Mucosa of rectum (tissue), 2 donors: Measurements from ENCODE around the gene CHD9NB.
A peak's percentile ranks its signal among the peaks of the same experiment; 100 is the strongest.

Experiments used
- H3K27ac ChIP-seq, 2 donors: one replicate each; pipeline ENCODE4 v1.7.0; 2013; ENCODE audit warnings: inconsistent platforms in 2 of 2, low read depth in 2 of 2, low read length in 2 of 2
- H3K27me3 ChIP-seq, 2 donors: one replicate each; pipeline ENCODE4 v1.7.0; 2013; ENCODE audit warnings: low read length in 2 of 2; ENCODE audit not compliant: control insufficient read depth in 2 of 2, insufficient read depth in 2 of 2
- H3K36me3 ChIP-seq, 2 donors: one replicate each; pipeline ENCODE4 v1.7.0; 2013; ENCODE audit warnings: low read length in 2 of 2; ENCODE audit not compliant: control insufficient read depth in 2 of 2, insufficient read depth in 2 of 2
- H3K4me1 ChIP-seq, 2 donors: one replicate each; pipeline ENCODE4 v1.7.0; 2013; ENCODE audit warnings: low read length in 2 of 2, mild to moderate bottlenecking in 1 of 2; ENCODE audit not compliant: control insufficient read depth in 2 of 2, insufficient read depth in 2 of 2
- H3K4me3 ChIP-seq, 2 donors: one replicate each; pipeline ENCODE4 v1.7.0; 2013; ENCODE audit warnings: low read length in 2 of 2
- H3K9ac ChIP-seq, 2 donors: one replicate each; pipeline ENCODE4 v1.7.0; 2013; ENCODE audit warnings: low read length in 2 of 2, low read depth in 1 of 2, mild to moderate bottlenecking in 1 of 2
- H3K9me3 ChIP-seq, 2 donors: one replicate each; pipeline ENCODE4 v1.7.0; 2013; ENCODE audit warnings: low read length in 2 of 2; ENCODE audit not compliant: control insufficient read depth in 2 of 2
- donor health status: healthy.
- donor health status: Normal muscosa, but diverticular disease.

The CHD9NB gene

DNA sequence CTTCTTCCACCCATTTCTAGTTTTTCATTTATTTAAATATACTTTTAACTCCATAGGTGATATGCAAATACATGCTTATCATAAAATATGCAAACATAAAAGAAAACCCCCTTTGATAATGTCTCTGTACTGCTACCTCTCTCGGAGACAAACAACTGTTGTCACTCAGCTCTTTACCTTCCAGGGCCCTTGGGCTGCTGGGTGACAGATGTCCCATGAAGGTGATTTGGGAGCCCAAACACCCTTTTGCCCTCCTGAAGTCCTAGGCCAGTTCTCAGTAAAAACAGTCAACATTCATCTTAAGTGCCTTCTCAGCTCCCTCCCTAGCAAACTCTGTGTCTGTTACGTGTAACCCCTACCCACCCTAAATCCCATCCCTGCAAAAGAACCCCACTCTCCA is 39.6 kb upstream of the CHD9NB start:
- Histone ChIP-seq H3K4me1 (peaks cover 41 to 43% of the 10 kb centered on the region in 2 donors), H3K4me3 (no peak overlapping the region), H3K9me3 (no peaks in the 10 kb centered on the region), H3K27me3 (no peaks in the 10 kb centered on the region), H3K36me3 (no peaks in the 10 kb centered on the region), H3K27ac (peak overlapping the region in 1 of 2 donors; percentile 86), H3K9ac (no peak overlapping the region)

DNA sequence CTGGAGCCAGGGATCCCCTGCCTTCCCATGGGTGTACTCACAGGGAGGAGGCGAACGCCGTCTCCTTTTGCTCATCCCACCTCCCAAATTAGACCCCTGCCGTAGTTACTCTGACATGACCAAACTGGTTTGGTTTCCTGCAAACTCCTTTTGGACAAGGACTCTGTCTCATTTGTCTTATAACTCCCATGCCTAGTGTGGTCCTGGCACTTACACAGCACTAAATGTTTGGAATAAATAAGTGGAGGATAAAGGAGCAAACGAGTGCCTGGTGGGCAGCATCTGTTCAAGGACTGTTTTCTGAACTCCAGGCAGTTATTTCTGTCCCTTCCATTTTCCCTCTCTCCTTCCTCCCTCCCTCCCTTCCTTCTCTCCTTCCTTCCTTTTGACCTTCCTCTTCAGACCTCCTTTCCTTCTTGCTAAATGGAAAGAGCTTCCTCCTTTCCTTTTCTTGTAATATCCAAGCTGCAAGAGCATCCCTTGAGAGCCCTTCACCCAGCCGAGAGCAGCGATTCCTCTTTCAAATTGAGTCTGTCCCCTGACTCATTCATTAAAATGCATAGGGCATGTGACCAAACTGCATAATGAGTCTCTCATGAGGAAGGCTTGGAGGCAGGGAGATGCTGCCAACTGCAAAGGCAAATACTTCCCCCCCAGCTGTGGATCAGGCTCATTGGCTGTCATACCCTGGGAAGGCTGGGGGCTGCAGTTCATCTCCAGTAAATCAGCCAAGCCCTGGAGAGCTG is 38.9 kb upstream of the CHD9NB start:
- H3K27ac ChIP-seq: peak overlapping the region; percentile 77 to 86
- no peaks in the 10 kb centered on the region for H3K9me3 ChIP-seq
- H3K4me1 ChIP-seq: peaks cover 41 to 43% of the 10 kb centered on the region in 2 donors
- no peaks in the 10 kb centered on the region for H3K27me3 ChIP-seq
- peak overlapping the region in 1 of 2 donors; percentile 3 for H3K4me3 ChIP-seq
- H3K36me3 ChIP-seq: no peaks in the 10 kb centered on the region
- H3K9ac ChIP-seq: peak overlapping the region; percentile 26 to 31

DNA sequence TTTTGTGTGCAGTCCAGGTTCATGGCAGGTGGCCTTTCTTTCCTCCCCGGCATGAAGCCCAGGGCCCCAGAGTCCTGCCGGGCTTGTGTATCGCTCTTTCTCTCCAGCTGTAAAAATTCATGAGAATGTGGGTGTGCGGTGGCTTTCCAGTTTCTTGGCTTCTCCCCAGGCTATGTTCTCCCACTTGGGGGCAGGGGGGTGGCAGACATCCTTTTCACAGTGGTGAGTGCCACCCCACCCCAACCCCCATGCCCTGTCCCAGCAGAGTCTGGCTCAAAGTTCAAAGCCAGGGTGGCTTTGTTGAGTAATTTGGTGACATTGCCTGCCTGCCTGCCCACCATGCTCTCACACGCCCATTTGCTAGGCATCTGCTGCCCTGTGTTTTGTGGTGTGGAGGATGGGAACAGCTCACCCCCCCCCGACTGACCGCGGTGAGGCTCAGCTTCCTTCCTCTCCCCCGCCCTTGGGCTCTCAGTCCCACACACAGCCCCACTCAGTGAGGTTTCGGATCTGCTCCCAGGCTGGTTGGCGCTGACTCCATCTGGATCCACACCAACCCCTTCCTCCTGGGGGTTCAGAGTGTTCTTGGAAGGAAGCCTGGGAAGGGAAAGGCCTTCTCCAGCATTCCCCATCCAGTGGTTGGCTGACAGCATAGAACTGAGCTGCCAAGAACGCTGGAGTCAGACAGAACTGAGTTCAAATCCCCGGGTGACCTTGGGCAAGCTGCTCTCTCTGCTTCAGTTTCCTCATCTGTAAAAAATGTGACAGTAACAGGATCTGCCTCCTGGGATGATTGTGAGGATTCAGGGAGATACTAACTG is 38.1 kb upstream of the CHD9NB start:
- Histone ChIP-seq H3K9me3 (no peaks in the 10 kb centered on the region), H3K4me1 (peaks cover 43 to 45% of the 10 kb centered on the region in 2 donors), H3K36me3 (no peaks in the 10 kb centered on the region), H3K9ac (peak overlapping the region in 1 of 2 donors; percentile 31), H3K27me3 (no peaks in the 10 kb centered on the region), H3K4me3 (peak overlapping the region; percentile 3), H3K27ac (peak overlapping the region; percentile 77 to 86)

DNA sequence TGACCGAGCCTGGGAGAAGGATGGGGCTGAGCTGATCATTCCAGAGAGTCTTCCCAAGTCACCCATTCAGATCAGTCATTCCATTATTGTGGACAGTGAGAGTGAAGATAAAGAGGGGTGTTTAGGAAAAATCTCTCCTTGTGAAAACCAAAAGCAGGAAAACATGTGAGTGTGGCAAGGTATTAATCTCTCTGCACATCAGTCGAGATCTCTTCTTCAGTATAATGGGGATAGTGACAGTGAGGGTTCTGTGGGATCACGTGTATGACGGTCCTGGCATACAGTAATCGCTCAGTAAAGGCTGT is 37.5 kb upstream of the CHD9NB start:
- Histone ChIP-seq H3K4me1 (peaks cover 47 to 51% of the 10 kb centered on the region in 2 donors), H3K27me3 (no peaks in the 10 kb centered on the region), H3K36me3 (no peaks in the 10 kb centered on the region), H3K9ac (no peak overlapping the region), H3K4me3 (peak overlapping the region in 1 of 2 donors; percentile 3), H3K27ac (peak overlapping the region; percentile 63 to 86), H3K9me3 (no peaks in the 10 kb centered on the region)

DNA sequence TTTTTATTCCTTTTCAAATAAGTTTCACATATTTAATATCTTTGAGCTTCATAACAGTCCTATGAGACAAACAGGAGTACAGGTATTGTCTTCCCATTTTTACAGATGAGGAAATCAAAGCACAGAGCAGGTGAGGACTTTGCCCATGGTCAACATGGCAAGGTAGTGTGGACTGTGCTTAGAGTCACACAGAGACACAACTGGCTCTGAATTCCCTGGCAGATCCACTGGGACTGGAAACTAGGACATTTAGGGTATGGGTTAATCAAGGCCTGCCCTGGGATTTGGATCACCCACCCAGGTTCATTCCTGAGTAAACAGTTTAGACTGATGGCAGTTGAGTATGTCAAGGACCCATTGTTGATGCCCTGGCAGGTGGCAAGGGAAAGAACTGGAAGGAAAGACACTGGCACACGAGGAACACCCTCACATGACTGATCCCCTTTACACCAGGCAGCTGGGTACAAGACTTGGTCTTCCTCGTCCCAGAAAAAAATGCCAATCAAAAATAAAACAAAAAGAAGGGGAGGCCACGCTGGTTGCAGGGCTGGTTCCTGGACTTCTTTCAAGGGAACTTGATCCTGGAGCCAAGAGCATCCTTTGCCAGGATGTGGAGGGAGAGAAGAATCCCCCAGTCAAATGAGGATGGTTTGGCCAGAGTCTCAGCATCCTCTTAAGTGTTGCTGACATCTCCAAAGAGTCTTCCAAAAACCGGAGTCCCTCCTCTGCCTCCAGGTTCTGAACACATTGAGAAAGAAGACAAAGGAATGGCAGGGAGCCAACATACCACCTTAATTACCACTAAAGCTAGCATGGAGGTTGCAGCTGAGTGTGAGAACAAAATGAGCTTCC is 37.0 kb upstream of the CHD9NB start:
- H3K27me3 ChIP-seq: no peaks in the 10 kb centered on the region
- H3K36me3 ChIP-seq: no peaks in the 10 kb centered on the region
- H3K4me3 ChIP-seq: peak overlapping the region in 1 of 2 donors; percentile 3
- peaks cover 47 to 50% of the 10 kb centered on the region in 2 donors for H3K4me1 ChIP-seq
- no peaks in the 10 kb centered on the region for H3K9me3 ChIP-seq
- H3K9ac ChIP-seq: no peak overlapping the region
- H3K27ac ChIP-seq: peak overlapping the region; percentile 63 to 86

DNA sequence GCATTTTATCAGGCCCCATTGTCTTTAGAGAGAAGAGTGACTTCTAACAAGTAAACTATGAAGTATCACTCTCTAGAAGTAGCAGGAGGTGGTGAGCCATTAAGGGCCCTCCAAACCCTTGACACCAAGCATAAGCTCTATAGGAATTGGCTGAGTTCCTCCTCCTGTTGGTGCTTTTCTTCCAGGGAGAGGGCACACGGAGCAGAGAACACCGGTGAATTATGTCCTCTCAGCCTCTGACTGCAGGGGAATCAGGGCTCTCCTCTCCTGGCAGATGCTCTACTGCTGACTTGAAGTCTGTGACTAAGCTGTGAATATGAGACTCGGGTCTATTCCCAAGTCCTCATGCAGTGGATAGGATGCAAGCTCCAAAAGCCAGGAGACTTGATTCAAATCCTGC is 34.4 kb upstream of the CHD9NB start:
- H3K4me1 ChIP-seq: peaks cover 26 to 35% of the 10 kb centered on the region in 2 donors

DNA sequence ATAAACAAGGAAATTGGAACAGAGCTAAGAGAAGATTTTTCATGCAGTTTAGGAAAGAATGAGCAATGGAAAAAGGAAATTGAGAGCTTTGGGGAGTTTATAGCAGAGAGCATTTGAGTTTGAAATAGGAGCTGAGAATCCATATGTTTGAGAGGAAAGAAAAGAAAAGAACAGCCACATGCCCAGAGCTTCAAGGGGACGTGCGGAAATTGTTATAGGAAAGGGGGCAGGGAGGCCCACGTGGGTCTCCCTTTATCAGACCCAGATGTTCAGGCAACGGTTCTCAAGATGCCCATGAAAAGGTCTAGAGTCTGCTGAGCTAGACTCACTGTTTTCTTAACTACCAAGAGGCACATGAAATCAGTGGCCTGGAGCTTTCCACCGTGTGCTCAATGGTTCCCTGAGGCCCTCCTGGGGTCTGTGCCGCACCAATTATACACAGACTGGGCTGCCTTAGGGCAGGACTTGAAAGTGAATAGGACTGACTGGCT is 33.3 kb upstream of the CHD9NB start:
- no peaks in the 10 kb centered on the region for H3K9me3 ChIP-seq
- H3K27ac ChIP-seq: peak overlapping the region; percentile 45 to 60
- no peaks in the 10 kb centered on the region for H3K36me3 ChIP-seq
- no peak overlapping the region for H3K4me3 ChIP-seq
- peaks cover 20 to 29% of the 10 kb centered on the region in 2 donors for H3K4me1 ChIP-seq
- H3K9ac ChIP-seq: peak overlapping the region in 1 of 2 donors; percentile 20
- H3K27me3 ChIP-seq: no peaks in the 10 kb centered on the region

More for the DNA sequence above, 34.4 kb upstream of the CHD9NB start:
- Histone ChIP-seq H3K27me3 (no peaks in the 10 kb centered on the region), H3K27ac (no peak overlapping the region), H3K4me3 (no peak overlapping the region), H3K9me3 (no peaks in the 10 kb centered on the region), H3K36me3 (no peaks in the 10 kb centered on the region), H3K9ac (no peak overlapping the region)

DNA sequence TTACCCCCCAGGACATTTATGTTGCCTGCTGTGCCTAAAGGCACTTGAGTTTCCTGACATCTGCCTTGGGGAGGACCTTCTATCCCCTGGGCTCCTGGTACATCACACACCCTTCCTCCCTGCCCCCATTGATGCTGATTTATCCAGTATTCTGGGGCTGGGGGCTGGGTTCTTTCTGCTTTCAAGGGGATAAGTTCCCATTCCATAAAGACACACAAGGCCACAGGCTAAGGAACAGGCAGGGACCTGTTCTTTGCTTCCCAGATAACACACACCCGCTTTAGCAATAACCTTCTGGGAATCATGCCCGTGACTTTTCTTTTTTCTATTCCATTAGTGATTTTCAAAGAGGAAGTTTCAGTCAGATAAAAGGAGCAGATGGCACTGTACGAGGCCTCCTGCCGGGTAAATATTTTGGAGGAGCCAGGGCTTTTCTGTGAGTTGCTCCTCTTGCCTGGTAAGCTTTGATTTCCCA is 32.7 kb upstream of the CHD9NB start:
- peak overlapping the region; percentile 45 to 60 for H3K27ac ChIP-seq
- H3K9me3 ChIP-seq: no peaks in the 10 kb centered on the region
- peak overlapping the region in 1 of 2 donors; percentile 19 for H3K9ac ChIP-seq
- H3K4me3 ChIP-seq: no peak overlapping the region
- H3K4me1 ChIP-seq: peaks cover 15 to 26% of the 10 kb centered on the region in 2 donors
- H3K36me3 ChIP-seq: no peaks in the 10 kb centered on the region
- H3K27me3 ChIP-seq: no peaks in the 10 kb centered on the region

DNA sequence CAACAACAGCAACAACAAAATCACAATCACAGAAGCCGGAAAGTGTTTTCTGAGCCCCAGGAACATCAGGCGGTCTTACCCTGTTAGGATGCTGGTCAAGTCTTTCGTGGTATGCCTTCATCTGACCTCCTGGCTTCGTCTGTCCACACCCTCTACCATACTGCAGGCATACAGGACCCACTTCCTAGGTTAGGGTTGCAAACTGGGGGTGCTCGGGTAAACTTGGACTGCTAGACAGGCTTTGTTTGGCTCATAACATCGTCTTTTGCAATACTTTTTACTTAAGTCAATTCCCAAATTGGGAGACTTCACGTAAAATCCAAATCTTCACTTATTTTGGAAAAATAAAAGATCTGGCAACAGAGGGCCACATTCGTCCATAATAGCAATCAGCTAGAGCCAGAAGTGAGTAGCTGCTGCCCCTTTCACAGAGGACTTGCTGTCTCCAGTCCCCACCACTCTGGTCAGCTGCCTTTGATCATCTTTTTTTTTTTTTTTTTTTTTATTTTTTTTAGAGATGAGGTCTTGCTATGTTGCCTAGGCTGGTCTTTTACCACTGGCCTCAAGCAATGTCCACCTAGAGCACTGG is 32.1 kb upstream of the CHD9NB start:
- peaks cover 13 to 20% of the 10 kb centered on the region in 2 donors for H3K4me1 ChIP-seq
- H3K9me3 ChIP-seq: no peaks in the 10 kb centered on the region
- H3K27me3 ChIP-seq: no peaks in the 10 kb centered on the region
- H3K27ac ChIP-seq: peak overlapping the region; percentile 45 to 60
- no peaks in the 10 kb centered on the region for H3K36me3 ChIP-seq
- H3K9ac ChIP-seq: no peak overlapping the region
- no peak overlapping the region for H3K4me3 ChIP-seq
